Measurements from ENCODE around the gene AXDND1.

GRCh38 chr1:179591253-179591591 is 225.5 kb downstream of the AXDND1 start:
- TF ChIP-seq NFIC (IDR thresholded peaks at IDR 0.05; ENCODE audit: borderline replicate concordance), result no peak
- TF ChIP-seq USF2 (IDR thresholded peaks at IDR 0.05; ENCODE audit: borderline replicate concordance, low read depth, low read length), result no peak
- no peak for TF ChIP-seq NRF1 (IDR thresholded peaks at IDR 0.05; ENCODE audit: low read depth, low read length)

Measured in SK-N-SH (cell line).